ENCODE results near the gene C15orf61.

The C15orf61 gene

DNA sequence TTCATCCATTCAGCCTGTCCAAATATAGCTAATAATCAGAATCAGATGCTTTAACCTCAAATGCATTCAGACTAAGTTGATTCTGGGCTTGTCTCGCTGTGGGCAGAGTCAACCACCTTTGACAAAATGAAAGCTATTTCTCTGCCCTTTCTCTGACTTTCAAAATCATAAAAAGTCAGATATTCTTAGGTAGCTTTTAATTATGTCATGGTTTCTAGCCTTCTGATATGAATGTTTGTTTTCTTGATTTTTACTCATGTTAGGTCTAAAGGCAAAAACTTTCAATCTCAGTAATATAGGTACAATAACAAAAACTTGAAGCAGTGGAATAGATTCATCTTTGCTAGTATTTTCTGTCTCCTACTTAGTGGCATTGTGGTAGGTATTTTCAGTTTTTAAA, 25.3 kb upstream of the C15orf61 start:
- TF ChIP-seq, protein P1, sequence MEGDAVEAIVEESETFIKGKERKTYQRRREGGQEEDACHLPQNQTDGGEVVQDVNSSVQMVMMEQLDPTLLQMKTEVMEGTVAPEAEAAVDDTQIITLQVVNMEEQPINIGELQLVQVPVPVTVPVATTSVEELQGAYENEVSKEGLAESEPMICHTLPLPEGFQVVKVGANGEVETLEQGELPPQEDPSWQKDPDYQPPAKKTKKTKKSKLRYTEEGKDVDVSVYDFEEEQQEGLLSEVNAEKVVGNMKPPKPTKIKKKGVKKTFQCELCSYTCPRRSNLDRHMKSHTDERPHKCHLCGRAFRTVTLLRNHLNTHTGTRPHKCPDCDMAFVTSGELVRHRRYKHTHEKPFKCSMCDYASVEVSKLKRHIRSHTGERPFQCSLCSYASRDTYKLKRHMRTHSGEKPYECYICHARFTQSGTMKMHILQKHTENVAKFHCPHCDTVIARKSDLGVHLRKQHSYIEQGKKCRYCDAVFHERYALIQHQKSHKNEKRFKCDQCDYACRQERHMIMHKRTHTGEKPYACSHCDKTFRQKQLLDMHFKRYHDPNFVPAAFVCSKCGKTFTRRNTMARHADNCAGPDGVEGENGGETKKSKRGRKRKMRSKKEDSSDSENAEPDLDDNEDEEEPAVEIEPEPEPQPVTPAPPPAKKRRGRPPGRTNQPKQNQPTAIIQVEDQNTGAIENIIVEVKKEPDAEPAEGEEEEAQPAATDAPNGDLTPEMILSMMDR (IDR thresholded peaks at IDR 0.05; ENCODE audit: extremely low read depth, insufficient read depth, missing control alignments): no peak
- peak; percentile 20 for DNase-seq (ENCODE audit: low spot score)
- in situ Hi-C loops (cut with MboI; ENCODE audit: low pct_unique_long_range_greater_than_20kb, low sequenced_read_pairs, unreplicated experiment): no loop called here

DNA sequence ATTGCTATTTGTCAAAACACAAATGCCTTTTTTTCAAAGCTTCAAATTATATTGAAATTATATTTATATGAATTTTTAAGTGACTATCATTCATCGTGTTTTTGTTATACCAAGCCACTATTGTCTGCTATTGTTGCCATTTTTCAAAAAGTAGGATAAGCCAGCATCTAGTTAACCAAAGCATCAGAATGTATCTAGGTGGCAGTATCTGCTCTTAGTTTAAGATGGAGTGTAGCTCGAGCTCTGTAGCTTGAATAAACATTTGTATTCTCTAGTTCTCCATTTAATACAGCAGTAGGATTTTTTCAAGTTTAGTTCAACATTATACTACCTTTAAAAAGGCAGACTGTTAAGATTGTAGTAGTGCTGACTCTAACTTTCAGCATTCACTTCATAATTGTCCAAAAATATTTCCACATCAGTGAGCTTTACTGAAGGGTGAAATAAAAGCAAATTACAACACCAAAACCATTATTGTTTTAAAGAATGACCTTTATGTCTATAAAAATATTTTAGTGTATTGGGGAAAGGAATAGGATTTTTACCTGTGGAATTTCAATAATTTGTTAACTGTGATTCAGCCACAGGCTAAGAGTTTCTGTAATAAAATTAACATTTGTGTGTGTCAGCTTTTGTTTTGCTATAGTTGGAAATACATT, 19.6 kb upstream of the C15orf61 start:
- TF ChIP-seq, protein P1 (IDR thresholded peaks at IDR 0.05; ENCODE audit: extremely low read depth, insufficient read depth, missing control alignments): peak; percentile 46
- peak; percentile 36 for DNase-seq (ENCODE audit: low spot score)
- in situ Hi-C loops (cut with MboI; ENCODE audit: low pct_unique_long_range_greater_than_20kb, low sequenced_read_pairs, unreplicated experiment): no loop called here

DNA sequence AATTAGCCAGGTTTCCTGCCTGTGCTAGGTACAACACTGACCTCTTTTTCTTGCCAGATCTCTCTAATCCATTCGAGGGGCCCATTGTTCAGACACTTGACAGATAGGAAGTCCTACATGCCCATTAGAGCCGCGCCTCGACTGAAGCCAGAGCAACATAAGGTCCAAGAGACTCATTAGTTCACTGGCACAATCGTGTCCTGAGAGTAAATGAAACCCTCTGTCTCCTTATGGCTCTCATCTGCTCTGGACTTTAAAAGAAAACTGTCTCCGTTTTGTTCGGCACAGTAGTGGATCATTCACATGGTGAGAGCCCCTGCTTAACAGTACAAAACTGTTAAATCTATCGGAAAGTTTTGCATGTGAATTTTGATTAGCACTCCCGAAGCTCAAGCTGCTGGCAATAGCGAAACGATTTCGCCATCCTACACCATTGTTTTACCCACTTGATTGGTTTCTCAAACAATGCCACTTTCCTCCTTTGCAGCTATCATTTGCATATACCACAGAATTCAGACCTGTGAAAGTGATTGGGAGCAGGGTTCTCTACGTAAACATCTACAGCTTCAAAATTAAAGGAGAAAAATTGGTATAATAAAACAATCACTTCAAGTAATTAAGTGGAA, 19.0 kb upstream of the C15orf61 start:
- in situ Hi-C loops (cut with MboI; ENCODE audit: low pct_unique_long_range_greater_than_20kb, low sequenced_read_pairs, unreplicated experiment): no loop called here
- DNase-seq (ENCODE audit: low spot score): no peak

DNA sequence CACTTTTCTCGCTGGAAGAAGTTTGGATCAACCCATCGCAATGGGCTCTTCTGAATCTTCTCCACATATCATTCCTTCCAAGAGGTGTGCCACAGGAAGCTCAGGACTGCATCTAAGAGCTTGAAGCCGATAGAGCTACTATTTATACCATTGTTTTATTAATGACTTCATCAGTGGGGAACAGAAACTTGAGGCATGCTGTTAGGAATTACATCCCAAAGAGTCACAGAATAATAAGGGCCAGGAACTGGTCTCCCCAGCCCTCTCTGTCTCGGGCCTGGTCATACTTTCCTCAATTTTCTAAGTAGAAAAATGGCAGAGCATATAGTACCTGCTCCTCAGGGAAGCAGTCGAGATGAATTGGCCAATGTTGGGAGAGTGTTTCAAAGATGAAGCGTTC, 16.9 kb upstream of the C15orf61 start:
- DNase-seq (ENCODE audit: low spot score): no peak
- in situ Hi-C loops (cut with MboI; ENCODE audit: low pct_unique_long_range_greater_than_20kb, low sequenced_read_pairs, unreplicated experiment): no loop called here
- TF ChIP-seq, protein P1 (IDR thresholded peaks at IDR 0.05; ENCODE audit: extremely low read depth, insufficient read depth, missing control alignments): no peak

More for the DNA sequence above, 19.0 kb upstream of the C15orf61 start:
- TF ChIP-seq, protein P1 (IDR thresholded peaks at IDR 0.05; ENCODE audit: extremely low read depth, insufficient read depth, missing control alignments): no peak

DNA sequence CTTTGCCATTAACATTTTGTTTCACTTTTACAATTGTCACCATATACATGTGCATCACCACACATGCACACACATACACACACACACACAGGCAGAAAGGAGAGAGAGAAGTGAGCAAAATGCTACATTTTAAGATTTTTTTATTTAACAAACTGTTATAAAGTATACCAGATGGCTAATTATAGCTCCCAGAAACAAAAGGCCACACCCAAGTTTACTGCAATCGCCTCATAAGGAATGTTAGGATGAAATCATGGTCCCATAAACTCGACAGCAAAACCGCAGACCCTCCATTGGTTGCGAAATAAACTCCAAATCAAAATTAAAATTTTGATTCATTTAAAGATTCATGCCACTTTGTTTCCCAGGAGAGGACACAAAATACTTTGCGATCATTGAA, 16.1 kb upstream of the C15orf61 start:
- in situ Hi-C loops (cut with MboI; ENCODE audit: low pct_unique_long_range_greater_than_20kb, low sequenced_read_pairs, unreplicated experiment): no loop called here
- TF ChIP-seq, protein P1 (IDR thresholded peaks at IDR 0.05; ENCODE audit: extremely low read depth, insufficient read depth, missing control alignments): no peak
- DNase-seq (ENCODE audit: low spot score): no peak

DNA sequence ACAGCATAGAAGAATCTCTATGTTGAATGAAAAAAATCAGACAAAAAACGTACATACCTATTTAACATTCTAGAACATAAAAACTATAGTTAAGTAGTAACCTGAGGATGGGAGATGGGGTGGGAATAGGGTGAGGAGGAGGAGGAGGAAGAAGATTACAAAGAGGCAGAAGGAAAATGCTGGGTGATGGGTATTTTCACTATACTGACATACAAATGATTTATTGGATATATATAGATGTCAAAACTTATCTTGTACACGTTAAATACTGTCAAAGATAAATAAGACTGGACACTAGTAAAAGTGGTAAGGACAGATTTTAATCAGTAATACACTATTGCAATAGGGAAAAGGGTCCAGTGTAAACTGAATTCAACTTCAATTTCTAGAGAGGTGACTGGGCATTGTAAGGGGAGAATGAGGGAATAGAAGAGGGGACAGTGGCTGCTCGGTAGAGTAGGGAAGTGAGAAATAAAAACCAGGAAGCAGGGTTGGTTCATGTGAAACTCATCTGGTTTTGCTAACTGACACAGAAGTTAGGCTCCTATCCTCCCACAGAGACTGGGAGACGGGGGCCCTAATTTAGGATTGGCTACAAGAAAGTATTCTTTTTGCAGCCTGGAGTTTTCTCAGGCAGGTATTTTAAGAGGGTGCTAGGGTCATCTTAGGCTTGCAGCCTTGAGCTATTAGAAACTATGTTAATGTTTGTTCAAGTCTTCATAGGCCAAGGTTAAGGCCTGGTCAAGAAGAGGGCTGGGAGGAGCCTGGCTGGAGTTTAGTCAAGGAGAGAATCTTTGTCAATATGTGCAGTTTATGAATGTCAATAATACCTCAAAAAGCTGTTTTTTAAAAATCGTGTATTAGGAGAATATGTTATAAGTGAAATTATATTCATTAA, 15.0 kb upstream of the C15orf61 start:
- DNase-seq (ENCODE audit: low spot score): no peak
- TF ChIP-seq, protein P1 (IDR thresholded peaks at IDR 0.05; ENCODE audit: extremely low read depth, insufficient read depth, missing control alignments): no peak
- in situ Hi-C loops (cut with MboI; ENCODE audit: low pct_unique_long_range_greater_than_20kb, low sequenced_read_pairs, unreplicated experiment): no loop called here

Measured in GM13977 (cell line).